ENCODE data around the gene FIZ1.
A peak's percentile ranks its signal among the peaks of the same experiment; 100 is the strongest.

FIZ1 gene, protein sequence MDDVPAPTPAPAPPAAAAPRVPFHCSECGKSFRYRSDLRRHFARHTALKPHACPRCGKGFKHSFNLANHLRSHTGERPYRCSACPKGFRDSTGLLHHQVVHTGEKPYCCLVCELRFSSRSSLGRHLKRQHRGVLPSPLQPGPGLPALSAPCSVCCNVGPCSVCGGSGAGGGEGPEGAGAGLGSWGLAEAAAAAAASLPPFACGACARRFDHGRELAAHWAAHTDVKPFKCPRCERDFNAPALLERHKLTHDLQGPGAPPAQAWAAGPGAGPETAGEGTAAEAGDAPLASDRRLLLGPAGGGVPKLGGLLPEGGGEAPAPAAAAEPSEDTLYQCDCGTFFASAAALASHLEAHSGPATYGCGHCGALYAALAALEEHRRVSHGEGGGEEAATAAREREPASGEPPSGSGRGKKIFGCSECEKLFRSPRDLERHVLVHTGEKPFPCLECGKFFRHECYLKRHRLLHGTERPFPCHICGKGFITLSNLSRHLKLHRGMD

DNA sequence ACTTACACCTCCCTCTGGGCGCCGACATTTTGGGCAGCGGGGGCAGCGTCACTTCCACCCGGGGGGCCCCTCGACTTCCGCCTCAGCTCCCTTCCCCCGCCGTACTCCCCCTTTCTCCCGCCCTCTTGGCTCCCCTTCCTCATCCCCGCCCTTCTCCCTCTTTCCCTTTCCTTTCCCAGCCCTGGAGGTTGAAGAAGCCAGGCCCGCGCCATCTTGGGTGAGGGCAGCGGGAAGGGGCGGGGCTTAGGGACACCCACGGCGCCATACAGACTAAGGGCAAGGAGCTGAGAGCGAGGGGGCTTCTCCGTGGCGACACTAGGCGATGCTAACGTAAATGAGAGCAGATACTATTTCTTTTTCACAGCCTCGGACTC, at the start of gene FIZ1:
Gene FIZ1 (minus strand): TSS at position 50 of the 374 bp plus-strand sequence. CDS start 1,652 bp downstream, outside the sequence.
- DNase-seq (ENCODE audit: low read depth), result peak; percentile 90

GRCh38 chr19:55648585-55649267, 49.4 kb upstream of the FIZ1 start:
- DNase-seq (ENCODE audit: low read depth), result no peak

DNA sequence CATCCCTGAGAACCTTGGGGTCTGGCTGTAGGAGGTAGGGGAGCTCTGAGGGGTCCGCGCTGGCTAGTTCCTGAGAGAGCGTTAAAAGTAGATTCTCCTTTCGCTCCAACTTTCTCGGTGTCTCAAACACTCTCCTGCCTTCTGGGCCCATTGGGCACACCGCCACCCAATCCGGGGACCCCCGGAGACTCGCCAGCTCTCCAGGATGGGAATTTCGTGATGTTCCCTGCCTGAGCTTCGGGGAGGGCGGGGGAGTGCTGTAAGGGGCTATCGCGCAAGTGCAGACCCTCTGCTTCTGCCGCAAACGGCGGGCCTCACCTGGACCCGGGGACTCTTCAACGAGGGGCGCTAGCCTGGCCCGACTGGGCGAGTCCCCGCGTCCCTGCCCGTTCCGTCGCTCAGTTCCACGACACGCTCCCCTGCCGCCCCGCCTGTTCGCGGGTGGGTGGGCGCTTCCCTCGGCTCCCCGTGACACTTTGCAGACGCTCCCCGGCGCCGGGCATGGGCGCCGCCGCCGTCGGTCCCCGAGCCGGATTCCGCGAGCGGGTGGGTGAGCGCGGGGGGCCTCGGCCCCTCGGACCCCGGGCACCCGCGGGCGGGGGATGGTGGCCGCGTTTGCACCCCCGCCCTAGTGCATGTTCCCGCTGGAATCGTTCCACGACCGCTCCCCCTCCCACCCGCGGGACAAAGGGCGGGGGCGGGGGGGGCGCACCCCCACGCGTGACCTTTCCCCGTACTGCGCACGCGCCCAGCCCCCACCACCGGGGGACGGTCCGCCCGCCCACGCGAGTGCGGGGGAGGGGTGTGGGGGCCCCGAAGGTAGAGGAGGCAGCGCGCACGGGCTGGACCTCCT, 48.6 kb upstream of the FIZ1 start, which contains the start of gene CCDC106:
Gene CCDC106 (plus strand): TSS at position 481 of the 853 bp plus-strand sequence. CDS start 835 bp downstream, outside the sequence.
- no peak for DNase-seq (ENCODE audit: low read depth)

- no peak for DNase-seq (ENCODE audit: low read depth)
Observed at GRCh38 chr19:55646889-55647731, 47.8 kb upstream of the FIZ1 start.

DNA sequence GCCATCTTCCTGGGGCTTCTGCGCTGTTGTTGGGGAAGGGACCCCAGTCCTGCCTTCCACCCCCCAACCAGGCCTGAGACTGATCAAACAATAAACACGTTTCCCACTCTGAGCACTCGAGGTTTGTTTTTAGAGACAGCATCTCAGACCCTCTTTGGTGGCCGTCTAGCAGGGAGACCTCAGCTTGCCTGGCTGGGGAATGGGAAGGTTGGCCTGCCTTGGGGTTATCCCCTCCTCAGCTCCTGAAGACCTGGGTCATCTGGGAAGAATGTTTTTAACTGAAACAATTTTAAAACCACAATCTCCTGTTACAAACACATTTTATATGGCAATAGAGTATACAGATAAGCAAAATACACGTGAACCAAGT, 46.2 kb upstream of the FIZ1 start:
- no peak for DNase-seq (ENCODE audit: low read depth)

- no peak for DNase-seq (ENCODE audit: low read depth)
Observed at GRCh38 chr19:55644842-55645511, 45.7 kb upstream of the FIZ1 start.

GRCh38 chr19:55644191-55644833, 45.0 kb upstream of the FIZ1 start:
- DNase-seq (ENCODE audit: low read depth), result no peak

DNA sequence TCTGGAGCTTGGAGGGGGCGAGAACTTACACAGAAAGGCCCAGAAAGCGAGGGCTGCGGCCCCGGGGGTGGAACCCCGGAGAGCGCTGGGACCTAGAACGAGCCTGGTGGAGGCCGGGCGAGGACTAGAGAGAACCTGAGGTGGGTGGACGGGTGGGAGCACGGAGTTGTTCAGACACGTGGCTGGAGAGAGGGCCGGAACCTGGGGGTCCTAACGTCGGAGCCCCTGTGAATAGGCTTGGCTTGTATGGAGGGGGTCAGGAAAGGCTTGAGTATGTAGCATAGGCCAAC, 44.5 kb upstream of the FIZ1 start:
- DNase-seq (ENCODE audit: low read depth), result no peak

GRCh38 chr19:55643003-55643886, 43.9 kb upstream of the FIZ1 start, which contains the start of gene ZNF581:
TSS of gene ZNF581 (plus strand) at chr19:55643649. CDS start at chr19:55644572, 923 bp downstream.
- DNase-seq (ENCODE audit: low read depth), result peak; percentile 72

- no peak for DNase-seq (ENCODE audit: low read depth)
Observed at GRCh38 chr19:55642153-55643002, 43.1 kb upstream of the FIZ1 start.

GRCh38 chr19:55641426-55642152, 42.3 kb upstream of the FIZ1 start:
- no peak for DNase-seq (ENCODE audit: low read depth)

DNA sequence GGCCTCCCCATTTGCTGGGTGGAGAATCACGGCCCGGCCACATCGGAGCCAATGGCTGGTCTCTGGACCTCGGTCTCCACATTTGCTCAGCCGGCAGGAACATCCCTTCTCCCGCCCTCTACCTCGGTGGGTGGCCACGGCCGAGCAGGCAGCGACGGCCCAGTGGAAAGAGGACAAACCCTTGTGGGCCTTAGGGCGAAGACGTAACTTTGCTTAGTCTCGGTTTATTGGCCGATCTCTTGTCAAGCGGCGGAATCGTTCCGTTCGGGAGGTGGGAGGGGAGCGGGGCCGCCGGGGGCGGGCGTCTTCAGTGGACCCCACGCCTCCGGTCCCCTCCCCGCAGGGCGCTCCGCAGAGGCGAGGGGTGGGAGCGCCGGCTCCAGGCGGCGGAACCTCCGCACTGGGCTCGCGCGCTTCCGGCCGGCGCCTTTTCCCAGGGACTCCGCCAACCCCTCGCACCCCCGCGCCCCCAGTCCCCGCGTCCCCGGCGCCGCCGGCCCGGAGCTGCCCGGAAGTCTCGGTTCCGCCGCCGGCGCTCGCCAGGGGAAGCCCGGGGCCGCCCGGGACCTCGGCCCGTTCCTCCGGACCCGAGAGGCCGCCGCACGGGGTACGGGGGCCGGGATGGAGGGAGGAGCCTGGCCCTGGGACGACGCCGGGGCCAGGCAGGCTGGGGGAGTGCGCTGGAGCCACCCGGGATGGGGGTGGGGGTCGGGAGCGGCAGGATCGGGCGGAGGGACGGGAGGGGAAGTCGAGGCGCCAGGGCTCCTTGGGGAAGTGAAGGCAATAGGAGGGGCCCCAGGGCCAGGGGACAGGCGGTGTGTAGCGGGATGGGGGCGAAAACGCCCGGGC, 41.5 kb upstream of the FIZ1 start, which contains the start of gene ZNF580:
Gene ZNF580 (plus strand): TSS at position 426 of the 849 bp plus-strand sequence. CDS start 1,507 bp downstream, outside the sequence.
- peak; percentile 31 for DNase-seq (ENCODE audit: low read depth)

DNA sequence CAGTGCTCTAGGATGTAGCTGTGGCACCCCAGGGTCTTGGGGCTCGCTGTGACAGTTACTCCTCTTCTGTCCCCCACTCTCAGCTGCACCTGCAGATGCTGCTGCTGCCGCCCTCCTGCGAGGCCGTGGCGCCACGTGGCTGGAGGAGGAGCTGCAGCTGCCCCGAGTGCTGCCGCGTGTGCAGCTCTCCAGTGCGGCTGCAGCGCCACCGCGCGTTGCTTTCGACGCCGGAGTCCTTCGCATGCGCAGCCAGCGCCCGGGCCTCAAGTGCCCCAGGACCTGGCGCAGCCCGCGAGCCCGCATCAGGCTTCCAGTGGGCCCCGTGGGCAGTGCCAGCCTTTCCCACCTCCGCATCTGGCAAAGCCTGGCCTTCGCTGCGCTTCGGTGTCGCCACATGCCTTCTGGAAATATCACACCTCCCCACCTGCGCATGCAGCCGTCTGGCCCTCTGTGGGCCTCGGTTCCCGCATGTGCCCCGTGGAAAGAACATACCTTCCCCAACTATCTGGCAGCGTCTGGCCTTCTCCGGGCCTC, 40.8 kb upstream of the FIZ1 start:
- DNase-seq (ENCODE audit: low read depth), result peak; percentile 59

GRCh38 chr19:55638864-55639359, 39.6 kb upstream of the FIZ1 start:
- peak; percentile 31 for DNase-seq (ENCODE audit: low read depth)

GRCh38 chr19:55637534-55637933, 38.2 kb upstream of the FIZ1 start:
- no peak for DNase-seq (ENCODE audit: low read depth)

DNA sequence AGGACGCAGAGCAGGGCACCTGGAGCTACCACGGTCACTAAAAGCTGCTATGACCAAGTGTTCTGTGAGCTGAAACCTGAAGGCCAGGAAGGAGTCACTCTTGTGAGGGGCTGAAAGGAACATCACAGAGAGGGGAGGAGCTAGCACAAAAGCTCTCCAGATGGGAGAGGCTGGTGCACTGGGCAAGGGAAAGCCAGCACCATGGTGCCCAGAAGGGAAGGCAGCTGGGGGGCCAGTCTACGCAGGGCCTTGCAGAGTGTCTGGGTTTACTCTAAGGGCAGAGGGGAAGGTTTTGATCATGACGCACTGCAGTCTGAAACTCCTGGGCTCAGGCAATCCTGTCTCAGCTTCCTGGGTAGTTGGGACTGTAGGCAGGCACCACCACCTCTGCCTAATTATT, 37.4 kb upstream of the FIZ1 start:
- no peak for DNase-seq (ENCODE audit: low read depth)

Data from activated T-helper 1 cell treated with Interleukin-2 at 50 U/mL for 16 hours (primary cell).